HG03045 (cell line): ENCODE data around the gene MMP15.

Source experiments
- ATAC-seq: cut with Tn5 transposase; IDR thresholded peaks from one replicate; pipeline ENCODE4 v1.9.1; 2021; ENCODE audit warnings: mild to moderate bottlenecking, moderate library complexity; ENCODE audit not compliant: unreplicated experiment

Gene MMP15

DNA sequence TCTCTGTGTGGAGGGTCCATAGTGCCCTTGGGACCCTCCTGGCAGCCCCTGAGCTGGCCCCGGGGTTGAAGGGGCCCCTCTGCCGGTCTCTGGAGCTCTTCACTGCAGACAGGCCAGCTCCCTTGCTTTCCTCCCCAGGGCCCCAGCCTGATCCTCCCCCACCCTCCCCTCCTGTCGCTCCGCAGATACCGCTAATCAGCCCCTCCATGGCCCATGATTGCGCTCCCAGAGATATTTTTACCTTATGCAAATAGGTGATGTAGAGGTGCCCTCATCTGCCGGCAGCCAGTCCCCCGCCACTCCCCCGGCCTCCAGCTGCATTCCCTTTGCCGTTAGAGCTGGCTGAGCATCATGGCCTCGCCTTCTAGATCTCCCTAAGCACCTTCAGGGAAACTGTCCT lies 9.2 kb downstream of the MMP15 start:
- ATAC-seq: no peak

DNA sequence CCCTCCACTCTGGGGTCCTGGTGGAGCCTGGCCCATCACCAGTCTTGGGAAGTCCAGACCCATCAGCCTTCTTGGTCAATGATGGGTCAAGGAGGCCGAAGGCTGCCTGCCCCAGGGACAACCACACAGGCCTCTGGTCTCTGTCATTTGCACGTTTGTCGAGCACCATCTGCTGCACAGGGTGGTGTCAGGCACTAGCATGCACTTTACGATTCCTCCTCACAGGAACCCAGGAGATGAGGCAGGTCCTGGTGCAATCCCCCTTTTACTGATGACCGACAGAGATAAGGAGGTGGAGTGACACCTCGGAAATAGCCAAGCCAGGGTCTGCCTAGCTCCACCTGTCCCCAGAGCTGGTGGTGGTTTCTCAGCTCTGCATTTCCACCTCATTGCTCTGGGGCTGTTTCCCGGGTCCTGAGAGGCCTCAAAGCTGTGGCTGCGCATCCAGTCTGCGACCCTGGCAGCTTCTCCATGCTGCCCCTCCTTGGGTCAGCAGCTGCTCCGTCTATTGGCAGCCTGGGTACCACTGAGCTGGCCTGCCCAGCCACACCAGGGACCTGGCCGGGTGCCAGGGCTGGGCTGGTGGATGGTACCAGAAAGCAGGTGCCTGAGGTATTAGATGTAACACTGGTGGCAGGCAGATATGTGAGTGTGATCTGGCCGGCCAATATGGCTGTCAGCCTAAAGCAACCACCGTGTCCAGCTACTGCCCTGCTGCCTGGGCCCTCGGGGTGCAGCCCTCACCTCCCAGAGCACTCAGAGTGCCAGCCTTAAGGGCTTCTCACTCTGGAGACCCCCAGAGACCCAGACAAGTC lies 10.0 kb downstream of the MMP15 start:
- no peak for ATAC-seq

DNA sequence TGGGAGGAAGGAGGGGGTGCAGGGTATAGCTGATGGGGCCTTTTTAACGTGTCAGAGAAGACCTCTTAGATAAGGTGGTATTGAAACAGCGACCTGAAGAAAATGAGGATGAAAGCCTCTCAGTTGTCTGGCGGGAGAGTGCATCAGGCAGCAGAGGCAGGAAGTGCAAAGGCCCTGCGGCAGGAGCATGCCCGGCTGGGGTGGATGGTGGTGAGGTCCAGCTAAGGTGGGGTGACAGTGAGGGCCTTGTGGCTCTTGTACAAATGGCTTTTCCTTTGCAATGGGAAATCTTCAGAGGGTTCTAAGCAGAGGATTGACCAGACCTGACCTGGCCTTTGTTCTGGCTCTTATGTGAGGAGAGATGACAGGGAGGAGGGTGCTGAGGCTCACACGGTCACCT lies 11.4 kb downstream of the MMP15 start:
- no peak for ATAC-seq

DNA sequence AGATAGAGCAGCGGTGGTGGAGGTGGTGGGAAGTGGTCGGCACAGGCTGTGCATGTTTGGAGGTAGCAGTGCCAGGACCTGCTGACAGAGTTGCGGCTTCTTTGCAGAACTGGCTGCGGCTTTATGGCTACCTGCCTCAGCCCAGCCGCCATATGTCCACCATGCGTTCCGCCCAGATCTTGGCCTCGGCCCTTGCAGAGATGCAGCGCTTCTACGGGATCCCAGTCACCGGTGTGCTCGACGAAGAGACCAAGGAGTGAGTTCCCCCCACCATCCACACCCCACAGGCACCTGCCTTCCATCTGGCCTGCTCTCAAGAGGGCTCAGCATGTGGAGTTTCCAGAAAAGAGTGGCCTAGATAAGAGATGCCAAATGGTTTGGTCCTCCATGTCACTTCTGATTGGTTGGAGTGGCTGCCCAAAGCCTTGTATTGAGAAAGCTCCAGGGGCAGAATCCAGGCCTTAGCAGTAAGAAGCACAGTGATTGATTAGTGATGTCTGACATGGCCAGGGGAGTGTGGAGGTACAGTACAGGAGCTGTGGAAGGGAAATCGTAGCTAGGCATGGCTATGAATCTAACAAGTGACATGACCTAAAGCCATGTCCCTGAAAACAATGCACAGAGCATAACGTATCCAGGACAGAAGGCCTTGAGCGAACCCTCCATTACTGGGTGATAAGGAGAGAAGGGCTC lies 12.0 kb downstream of the MMP15 start:
- no peak for ATAC-seq

DNA sequence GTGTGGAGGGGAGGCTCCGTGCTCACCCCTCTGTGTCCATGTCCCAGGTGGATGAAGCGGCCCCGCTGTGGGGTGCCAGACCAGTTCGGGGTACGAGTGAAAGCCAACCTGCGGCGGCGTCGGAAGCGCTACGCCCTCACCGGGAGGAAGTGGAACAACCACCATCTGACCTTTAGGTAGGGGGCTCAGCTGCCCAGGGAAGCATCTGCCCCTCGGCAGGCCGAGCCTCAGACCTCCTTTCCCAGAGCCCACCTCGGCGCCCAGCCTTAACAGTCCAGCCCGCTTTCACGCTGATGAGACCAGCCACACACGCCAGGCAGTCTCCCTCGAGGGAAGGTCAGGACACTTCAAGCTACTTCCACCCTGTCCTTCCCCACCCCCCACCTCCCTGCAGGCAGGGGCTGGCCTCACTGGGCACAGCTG lies 12.7 kb downstream of the MMP15 start:
- no peak for ATAC-seq

DNA sequence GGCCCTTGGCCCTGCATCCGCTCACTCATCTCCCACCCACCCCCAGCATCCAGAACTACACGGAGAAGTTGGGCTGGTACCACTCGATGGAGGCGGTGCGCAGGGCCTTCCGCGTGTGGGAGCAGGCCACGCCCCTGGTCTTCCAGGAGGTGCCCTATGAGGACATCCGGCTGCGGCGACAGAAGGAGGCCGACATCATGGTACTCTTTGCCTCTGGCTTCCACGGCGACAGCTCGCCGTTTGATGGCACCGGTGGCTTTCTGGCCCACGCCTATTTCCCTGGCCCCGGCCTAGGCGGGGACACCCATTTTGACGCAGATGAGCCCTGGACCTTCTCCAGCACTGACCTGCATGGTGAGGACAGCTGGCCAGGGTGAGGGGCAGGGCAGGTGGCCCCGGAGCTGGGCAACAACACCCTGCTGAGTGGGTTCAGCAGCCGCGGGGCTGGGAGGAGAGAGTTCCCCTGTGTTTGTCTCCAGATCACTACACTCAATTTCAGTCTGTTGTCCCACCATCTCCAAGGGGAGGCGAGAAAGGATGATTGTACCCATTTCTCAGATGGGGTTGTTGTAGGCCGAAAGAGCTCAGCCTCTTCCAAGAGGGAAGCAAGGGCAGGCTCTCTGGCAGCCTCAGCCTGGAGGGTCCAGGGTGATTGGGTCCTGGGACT lies 14.4 kb downstream of the MMP15 start:
- ATAC-seq: no peak

DNA sequence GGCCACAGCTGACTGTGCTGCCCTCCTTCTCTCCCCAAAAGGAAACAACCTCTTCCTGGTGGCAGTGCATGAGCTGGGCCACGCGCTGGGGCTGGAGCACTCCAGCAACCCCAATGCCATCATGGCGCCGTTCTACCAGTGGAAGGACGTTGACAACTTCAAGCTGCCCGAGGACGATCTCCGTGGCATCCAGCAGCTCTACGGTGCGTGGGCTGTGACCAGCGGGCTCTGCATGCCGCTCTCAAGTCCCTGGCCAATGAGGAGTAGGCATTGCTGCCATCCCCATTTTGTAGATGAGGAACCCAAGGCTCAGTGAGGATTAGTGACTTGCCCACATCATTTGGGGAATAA lies 14.9 kb downstream of the MMP15 start:
- ATAC-seq: no peak

DNA sequence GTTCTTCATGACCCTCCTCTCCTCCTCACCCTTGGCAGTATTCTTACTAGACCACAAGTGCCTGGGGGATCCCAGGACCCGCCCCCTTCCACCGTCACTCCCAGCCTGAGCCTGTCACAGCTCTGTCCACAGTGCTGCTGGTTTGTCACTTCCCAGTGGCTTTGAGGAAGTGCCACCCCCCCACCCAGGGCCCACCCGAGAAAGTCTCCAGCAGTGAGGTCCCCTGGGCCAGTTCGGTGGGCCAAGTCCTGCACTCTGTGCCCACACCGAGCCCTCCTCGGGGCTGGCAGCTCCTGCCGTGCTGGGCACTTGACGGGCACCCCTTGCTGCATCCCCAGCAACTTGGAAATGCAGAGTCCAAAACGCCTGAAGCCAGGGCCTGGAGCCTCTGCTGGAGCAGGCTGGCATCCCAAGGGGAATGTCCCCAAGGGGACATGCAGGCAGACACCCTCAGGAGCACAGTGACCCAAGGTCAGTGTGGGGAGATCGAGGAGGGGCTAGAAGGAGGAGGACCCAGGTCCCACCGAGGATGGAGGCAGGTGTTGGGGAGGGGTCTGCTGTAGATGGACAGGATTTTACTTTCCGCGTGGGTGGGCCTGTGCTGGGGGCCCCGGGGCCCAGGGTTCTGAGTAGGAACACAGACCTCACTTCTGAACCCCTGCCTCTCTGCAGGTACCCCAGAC lies 15.5 kb downstream of the MMP15 start:
- no peak for ATAC-seq

DNA sequence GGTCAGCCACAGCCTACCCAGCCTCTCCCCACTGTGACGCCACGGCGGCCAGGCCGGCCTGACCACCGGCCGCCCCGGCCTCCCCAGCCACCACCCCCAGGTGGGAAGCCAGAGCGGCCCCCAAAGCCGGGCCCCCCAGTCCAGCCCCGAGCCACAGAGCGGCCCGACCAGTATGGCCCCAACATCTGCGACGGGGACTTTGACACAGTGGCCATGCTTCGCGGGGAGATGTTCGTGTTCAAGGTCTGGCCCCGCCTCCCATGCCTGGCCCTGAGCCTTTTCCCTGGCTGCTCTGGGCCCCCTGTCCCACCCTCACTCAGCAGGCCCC lies 16.0 kb downstream of the MMP15 start:
- no peak for ATAC-seq

DNA sequence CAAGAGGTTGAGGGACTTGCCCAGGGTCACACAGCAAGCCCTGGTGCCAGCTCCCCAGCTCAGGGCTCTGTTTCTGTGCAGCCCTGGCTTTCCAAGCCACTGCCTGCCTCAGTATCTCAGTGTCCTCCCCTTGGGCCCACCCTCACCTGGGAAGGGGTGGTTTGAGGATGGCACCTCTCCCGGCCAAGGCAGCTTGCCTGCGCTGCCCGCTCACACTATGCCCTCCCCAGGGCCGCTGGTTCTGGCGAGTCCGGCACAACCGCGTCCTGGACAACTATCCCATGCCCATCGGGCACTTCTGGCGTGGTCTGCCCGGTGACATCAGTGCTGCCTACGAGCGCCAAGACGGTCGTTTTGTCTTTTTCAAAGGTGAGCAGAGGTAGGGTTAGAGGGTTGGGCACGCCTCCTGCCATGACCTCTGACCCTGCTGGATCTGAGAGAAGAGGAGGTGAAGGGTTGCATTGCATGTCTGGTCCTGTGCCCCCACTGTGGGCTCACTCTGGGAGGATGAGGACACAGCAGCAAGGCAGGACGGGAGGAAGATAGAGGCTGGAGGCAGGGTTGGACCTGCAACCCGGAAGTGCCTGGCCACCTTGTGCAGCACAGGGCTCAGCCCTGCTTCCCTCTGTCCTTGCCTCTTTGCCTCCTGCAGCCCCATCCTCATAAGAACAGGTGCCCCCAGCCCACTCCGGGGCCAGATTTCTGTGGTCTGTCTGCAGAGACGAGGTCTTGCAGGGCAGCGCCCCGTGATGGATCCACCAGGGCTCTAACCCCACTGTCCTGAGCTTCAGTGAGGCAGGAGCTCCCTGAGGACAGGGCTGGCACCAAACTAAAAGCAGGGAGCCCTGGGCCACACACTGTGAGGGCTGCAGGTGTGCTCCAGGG lies 16.7 kb downstream of the MMP15 start:
- ATAC-seq: no peak

DNA sequence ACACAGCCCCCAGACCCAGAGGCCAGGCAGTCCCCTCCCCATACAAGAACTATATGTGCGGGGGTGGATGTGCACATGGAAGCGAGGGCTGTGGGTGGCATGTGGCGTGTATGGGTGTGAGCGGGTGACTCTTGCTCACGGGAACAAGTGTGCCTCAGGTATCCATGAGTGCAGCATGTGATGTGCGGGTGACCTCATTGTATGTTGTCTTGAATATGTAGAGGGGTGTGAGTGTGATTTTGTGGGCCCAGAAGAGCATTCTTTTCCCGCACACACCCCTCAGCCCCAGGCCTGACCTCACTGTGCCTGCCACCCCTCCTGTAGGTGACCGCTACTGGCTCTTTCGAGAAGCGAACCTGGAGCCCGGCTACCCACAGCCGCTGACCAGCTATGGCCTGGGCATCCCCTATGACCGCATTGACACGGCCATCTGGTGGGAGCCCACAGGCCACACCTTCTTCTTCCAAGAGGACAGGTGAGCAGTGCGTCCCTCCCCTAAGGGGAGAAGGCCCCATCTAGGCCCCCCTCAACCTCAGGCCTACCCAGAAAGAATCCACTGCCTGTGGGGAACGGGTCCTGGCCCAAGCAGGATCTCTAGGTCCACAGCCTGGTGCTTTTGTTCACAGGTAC lies 17.4 kb downstream of the MMP15 start:
- no peak for ATAC-seq

DNA sequence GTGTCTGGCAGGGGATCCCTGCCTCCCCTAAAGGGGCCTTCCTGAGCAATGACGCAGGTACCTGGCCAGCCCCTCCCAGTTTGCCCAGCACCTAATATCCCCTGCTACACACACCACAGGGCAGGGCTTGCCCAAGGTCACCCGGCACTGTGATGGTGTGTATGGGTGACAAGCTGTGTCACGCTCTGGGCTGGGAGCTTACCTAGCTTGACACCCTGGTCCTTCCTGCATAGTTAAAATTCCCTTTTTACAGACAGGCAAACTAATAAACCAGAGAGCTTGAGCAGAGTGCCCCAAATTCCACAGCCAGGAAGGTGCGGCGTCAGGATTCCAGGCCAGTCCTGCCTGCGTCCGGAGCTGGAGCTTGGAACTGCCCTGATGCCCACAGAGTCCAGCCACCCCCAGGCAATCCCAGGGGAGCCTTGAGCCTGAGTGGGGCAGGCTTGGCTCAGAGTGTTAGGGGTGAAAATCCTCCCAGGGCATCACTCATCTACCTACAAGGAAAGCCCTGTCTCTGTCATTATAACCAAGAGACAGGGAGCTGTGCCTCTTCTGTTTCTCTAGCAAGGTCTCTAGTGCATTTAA lies 18.1 kb downstream of the MMP15 start:
- no peak for ATAC-seq

DNA sequence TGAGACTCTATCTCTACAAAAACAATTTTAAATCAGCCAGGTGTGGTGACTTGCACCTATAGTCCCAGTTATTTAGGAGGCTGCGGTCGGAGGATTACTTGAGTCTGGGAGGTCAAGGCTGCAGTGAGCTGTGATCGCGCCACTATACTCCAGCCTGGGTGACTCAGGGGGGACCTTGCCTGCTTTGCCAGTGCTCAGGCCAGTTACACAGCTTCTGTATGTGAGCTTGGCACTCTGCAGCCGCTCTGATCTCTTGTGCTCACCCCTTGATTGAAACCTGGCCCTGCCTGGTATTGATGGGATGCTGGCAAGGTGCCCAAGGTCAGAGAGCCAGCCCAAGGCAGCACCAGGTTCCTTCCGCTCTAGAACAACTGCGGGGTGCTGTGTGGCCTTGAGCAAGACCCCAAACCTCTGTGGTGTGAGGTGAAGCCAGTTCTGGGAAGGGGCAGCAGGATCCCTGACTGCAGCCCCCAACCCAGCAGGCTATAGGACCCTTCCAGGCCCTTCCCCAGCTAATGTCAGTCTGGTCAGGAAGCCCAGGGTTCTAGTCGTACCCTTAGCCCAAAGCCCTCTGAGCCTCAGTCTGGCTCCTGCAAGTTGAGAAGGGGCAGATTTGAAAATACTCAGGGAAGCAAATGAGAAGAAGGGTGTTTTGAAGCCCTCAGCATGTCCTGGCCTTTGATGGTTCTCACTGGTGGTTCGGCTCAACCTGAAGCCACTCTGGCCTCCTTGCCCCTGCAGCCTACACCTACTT lies 18.9 kb downstream of the MMP15 start:
- no peak for ATAC-seq

DNA sequence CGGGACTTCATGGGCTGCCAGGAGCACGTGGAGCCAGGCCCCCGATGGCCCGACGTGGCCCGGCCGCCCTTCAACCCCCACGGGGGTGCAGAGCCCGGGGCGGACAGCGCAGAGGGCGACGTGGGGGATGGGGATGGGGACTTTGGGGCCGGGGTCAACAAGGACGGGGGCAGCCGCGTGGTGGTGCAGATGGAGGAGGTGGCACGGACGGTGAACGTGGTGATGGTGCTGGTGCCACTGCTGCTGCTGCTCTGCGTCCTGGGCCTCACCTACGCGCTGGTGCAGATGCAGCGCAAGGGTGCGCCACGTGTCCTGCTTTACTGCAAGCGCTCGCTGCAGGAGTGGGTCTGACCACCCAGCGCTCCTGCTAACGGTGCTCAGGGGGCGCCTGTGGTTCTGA lies 19.5 kb downstream of the MMP15 start:
- ATAC-seq: no peak

DNA sequence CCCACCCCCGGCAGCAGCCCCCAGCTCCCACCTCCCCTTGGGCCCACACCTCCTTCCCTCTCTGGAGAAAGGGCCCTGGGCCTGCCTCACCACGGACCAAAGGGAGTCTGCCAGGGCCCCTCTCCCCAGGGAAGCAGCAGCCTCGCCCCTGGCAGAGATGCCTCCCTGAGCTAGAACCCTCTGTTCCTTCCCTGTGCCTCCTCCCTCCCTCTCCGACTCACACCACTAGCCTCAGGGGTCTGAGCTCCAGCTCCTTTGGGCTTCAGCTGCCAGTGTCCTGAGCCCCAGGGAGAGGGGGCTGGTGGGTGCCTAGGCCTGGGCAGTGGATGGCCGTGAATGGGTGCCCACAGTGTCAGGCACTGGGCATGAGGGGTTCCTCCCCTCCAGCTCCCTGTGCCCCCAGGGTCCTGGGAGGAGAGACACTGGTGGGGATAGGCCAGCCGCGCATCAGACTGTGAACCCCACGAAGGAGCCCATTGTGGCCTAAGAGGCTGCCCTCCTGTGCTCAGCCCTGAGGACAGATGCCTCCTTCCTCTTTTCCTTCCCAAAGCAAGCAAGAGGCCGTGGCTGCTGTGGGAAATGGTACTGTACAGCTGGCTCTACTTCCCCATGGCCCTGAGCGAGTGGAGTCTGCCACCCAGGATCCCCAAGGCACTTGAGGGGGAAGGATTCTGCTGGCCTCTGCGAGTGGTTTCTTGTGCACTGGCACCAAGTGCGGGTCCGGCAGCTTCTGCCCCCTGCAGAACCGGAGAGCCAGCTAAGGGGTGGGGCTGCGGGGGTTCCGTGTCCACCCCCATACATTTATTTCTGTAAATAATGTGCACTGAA lies 20.7 kb downstream of the MMP15 start:
- ATAC-seq: no peak

DNA sequence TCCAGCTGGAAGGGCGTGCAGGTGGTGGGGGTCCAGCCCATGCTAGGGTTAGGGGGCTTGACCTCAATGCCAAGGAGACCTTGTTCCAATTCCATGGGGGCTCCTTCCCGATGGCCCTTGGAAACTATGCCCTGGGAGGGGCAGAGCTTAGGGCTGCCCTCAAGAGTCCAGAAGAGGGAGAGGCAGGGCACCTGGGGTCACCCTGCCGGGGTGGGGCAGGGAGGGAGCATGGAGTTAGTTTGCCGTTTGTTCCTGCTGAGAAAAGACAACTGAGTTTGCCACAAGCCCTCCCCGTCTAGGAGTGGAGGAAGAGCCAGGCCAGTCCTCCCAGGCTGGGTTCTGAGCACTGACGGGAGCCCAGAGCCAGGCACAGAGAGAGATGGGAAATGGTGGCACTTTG lies 21.4 kb downstream of the MMP15 start:
- ATAC-seq: no peak

DNA sequence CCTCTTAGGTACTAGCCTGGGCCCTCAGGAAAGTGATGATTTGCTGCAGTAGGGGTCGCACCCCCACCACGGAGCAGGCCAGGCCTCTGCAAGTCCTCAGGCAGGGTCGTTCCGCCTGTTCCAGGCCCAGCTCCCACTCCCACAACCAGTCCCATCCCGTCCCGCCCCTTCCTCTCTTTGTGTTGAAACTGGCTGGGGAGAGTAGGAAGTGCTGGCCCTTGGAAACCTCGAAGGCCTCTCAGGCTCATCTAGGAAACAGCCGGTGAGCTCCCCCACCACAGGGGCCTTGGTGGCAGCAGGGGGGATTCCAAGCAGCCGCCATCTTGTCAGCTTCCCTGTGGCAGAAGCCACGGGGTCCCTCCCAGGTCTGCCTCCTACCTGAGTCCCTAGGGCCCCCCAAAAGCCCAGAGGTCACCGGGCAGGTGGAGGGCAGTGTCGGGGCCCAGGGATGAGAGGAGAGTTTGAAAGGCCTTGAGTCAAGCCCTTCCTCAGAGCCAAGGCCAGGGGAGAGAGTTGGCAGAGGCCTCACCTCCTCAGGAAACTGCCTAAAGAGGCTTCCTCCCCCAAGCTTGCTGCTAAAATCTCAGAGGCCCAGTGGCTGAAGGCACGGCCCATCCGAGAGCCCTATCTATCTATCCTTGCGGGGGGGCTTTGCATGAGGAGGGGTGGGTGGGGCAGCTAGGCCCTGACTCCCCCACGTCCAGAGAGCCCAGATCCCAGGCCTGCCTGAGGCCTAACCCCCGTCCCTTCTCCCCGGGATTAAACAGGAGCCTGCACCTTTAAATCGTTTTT lies 22.2 kb downstream of the MMP15 start:
- no peak for ATAC-seq
